ENCODE data around the gene TESMIN.

TESMIN gene

DNA sequence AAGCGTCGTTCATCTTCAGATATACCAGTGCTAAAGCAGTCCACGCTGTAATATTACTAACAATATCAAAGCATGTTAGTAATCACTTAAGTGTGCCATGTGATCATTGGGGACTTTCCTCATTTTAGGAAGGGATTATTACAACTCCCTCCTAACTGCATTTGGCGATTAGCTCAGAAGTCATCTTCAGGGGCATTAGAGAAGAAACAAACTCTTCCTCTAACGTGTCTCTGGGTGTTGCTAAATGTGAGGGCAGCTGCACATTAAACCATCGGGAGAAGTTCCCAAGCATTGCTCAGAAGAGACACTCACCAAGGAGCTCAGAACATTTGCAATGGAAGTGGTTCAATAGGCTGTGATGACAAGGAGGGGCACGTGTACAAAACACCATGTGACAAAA, 17.2 kb downstream of the TESMIN start:
- Histone ChIP-seq H3K4me1 (ENCODE audit: control insufficient read depth, low read depth, low read length) (no peaks in the 10 kb centered on the region), H3K36me3 (ENCODE audit: control insufficient read depth, low read depth, low read length) (peaks cover 12% of the 10 kb centered on the region), H3K27ac (ENCODE audit: low read length) (no peak overlapping the region), H3K27me3 (ENCODE audit: control insufficient read depth, insufficient read depth, low read length) (no peaks in the 10 kb centered on the region), H3K9ac (ENCODE audit: low read length) (no peak overlapping the region), H3K4me3 (ENCODE audit: low read length) (no peak overlapping the region), H3K9me3 (ENCODE audit: control insufficient read depth, low read depth, low read length) (no peaks in the 10 kb centered on the region)

DNA sequence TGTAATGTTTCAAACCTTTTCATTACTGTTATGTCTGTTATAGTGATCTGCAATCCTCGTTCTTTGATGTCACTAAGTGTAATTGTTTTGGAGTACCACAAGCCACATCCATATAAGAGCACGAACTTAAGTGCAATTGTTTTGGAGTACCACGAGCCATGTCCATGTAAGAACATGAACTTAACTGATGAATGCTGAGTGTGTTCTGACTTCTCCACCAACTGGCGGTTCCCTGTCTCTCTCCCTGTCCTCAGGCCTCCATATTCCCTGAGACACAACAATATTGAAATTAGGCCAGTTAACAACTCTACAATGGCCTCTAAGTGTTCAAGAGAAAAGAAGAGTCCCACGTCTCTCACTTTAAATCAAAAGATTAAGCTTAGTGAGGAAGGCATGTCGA, 23.5 kb downstream of the TESMIN start:
- Histone ChIP-seq H3K27ac (ENCODE audit: low read length) (no peak overlapping the region), H3K9ac (ENCODE audit: low read length) (no peak overlapping the region), H3K36me3 (ENCODE audit: control insufficient read depth, low read depth, low read length) (no peaks in the 10 kb centered on the region), H3K4me1 (ENCODE audit: control insufficient read depth, low read depth, low read length) (peaks cover 4% of the 10 kb centered on the region), H3K9me3 (ENCODE audit: control insufficient read depth, low read depth, low read length) (no peaks in the 10 kb centered on the region), H3K4me3 (ENCODE audit: low read length) (no peak overlapping the region), H3K27me3 (ENCODE audit: control insufficient read depth, insufficient read depth, low read length) (no peaks in the 10 kb centered on the region)

- Histone ChIP-seq H3K27ac (ENCODE audit: low read length) (no peak overlapping the region), H3K9ac (ENCODE audit: low read length) (no peak overlapping the region), H3K27me3 (ENCODE audit: control insufficient read depth, insufficient read depth, low read length) (no peaks in the 10 kb centered on the region), H3K9me3 (ENCODE audit: control insufficient read depth, low read depth, low read length) (no peaks in the 10 kb centered on the region), H3K4me3 (ENCODE audit: low read length) (no peak overlapping the region), H3K4me1 (ENCODE audit: control insufficient read depth, low read depth, low read length) (peaks cover 4% of the 10 kb centered on the region), H3K36me3 (ENCODE audit: control insufficient read depth, low read depth, low read length) (no peaks in the 10 kb centered on the region)
Measured at GRCh38 chr11:68724293-68724692, 27.0 kb downstream of the TESMIN start.

DNA sequence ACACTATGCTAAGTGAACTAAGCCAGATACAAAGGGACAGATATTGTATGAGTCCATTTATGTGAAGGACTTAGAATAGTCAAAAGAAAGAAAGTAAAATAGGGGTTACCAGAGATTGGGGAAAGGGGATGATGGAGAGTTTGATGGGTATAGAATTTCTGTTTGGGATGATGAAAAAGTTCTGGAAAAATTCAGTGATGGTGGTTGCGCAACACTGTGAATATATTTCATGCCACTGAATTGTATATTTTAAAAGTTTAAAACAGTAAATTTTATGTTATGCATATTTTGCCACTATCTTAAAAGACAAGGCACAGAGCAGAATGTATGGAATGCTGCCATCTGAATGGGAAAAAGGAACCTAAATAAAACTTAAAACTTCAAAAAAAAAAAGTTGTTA, 29.2 kb downstream of the TESMIN start:
- no peak overlapping the region for H3K27ac ChIP-seq (ENCODE audit: low read length)
- H3K4me1 ChIP-seq (ENCODE audit: control insufficient read depth, low read depth, low read length), result peaks cover 4% of the 10 kb centered on the region
- no peak overlapping the region for H3K9ac ChIP-seq (ENCODE audit: low read length)
- H3K36me3 ChIP-seq (ENCODE audit: control insufficient read depth, low read depth, low read length), result no peaks in the 10 kb centered on the region
- no peaks in the 10 kb centered on the region for H3K27me3 ChIP-seq (ENCODE audit: control insufficient read depth, insufficient read depth, low read length)
- H3K4me3 ChIP-seq (ENCODE audit: low read length), result no peak overlapping the region
- no peaks in the 10 kb centered on the region for H3K9me3 ChIP-seq (ENCODE audit: control insufficient read depth, low read depth, low read length)

DNA sequence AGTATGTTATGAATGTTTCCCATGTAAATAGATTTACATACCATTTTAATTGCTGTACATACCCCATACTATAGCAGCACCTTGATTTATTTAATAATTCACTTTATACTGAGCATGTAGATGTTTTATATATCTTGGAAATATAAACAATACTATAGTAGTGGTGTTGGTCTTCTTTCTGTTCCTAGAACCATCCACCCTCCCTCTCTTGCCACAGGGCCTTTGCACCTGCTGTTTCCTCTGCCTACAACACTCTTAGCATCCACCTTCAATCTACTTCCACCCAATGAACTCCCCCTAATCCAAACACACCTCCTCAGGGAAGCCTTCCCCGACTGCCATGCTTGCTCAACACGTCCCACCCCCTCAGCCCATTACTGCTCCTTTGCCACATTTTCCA, 30.2 kb downstream of the TESMIN start:
- H3K36me3 ChIP-seq (ENCODE audit: control insufficient read depth, low read depth, low read length), result no peaks in the 10 kb centered on the region
- H3K27ac ChIP-seq (ENCODE audit: low read length), result no peak overlapping the region
- no peaks in the 10 kb centered on the region for H3K9me3 ChIP-seq (ENCODE audit: control insufficient read depth, low read depth, low read length)
- H3K4me3 ChIP-seq (ENCODE audit: low read length), result no peak overlapping the region
- H3K4me1 ChIP-seq (ENCODE audit: control insufficient read depth, low read depth, low read length), result peaks cover 2% of the 10 kb centered on the region
- H3K9ac ChIP-seq (ENCODE audit: low read length), result no peak overlapping the region
- no peaks in the 10 kb centered on the region for H3K27me3 ChIP-seq (ENCODE audit: control insufficient read depth, insufficient read depth, low read length)

- no peak overlapping the region for H3K27ac ChIP-seq (ENCODE audit: low read length)
- no peak overlapping the region for H3K9ac ChIP-seq (ENCODE audit: low read length)
- H3K27me3 ChIP-seq (ENCODE audit: control insufficient read depth, insufficient read depth, low read length), result no peaks in the 10 kb centered on the region
Measured at GRCh38 chr11:68715456-68716122, 35.7 kb downstream of the TESMIN start.

DNA sequence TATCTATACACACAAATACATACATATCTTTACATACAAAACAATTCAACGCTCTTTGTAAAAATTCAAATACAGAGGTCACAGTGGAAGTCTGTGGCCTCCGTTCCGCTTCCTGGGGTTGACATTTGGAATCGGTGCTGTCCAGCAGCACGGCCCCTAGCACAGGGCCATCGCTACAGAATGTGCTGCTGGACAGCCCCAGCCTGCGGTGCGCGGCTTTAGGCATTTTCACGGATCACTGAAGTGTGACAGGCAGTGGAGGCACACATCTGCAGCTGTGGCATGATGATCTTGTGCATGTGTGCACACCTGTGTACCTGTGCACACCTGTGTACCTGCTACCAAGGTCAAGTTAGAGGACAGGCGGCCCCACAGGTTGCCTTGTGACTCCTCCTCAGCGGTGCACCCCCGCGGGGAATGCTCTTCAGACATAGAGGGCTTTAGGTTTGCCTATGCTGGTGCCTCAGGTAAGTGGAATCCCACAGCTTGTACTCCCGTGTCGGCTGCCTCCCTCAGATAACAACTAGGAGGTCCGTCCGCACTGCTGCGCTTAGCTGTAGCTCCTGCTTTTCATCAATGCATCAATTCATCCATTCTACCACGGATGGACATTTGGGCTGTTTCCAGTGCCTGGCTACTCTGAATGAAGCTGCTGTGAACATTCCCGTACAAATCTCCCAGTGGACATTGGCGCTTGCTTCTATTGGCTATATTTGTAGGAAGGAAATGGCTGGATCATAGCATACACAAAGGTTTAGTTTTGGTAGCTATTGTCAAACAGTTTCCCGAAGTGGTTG, 37.1 kb downstream of the TESMIN start:
- Histone ChIP-seq H3K27ac (ENCODE audit: low read length) (no peak overlapping the region), H3K27me3 (ENCODE audit: control insufficient read depth, insufficient read depth, low read length) (no peaks in the 10 kb centered on the region), H3K4me1 (ENCODE audit: control insufficient read depth, low read depth, low read length) (peaks cover 9% of the 10 kb centered on the region), H3K4me3 (ENCODE audit: low read length) (no peak overlapping the region), H3K36me3 (ENCODE audit: control insufficient read depth, low read depth, low read length) (no peaks in the 10 kb centered on the region), H3K9me3 (ENCODE audit: control insufficient read depth, low read depth, low read length) (no peaks in the 10 kb centered on the region), H3K9ac (ENCODE audit: low read length) (no peak overlapping the region)

More at GRCh38 chr11:68715456-68716122, 35.7 kb downstream of the TESMIN start:
- Histone ChIP-seq H3K4me3 (ENCODE audit: low read length) (no peak overlapping the region), H3K36me3 (ENCODE audit: control insufficient read depth, low read depth, low read length) (no peaks in the 10 kb centered on the region), H3K9me3 (ENCODE audit: control insufficient read depth, low read depth, low read length) (no peaks in the 10 kb centered on the region), H3K4me1 (ENCODE audit: control insufficient read depth, low read depth, low read length) (peaks cover 4% of the 10 kb centered on the region)

- Histone ChIP-seq H3K27me3 (ENCODE audit: control insufficient read depth, insufficient read depth, low read length) (no peaks in the 10 kb centered on the region), H3K9me3 (ENCODE audit: control insufficient read depth, low read depth, low read length) (no peaks in the 10 kb centered on the region), H3K36me3 (ENCODE audit: control insufficient read depth, low read depth, low read length) (no peaks in the 10 kb centered on the region), H3K4me3 (ENCODE audit: low read length) (no peak overlapping the region), H3K4me1 (ENCODE audit: control insufficient read depth, low read depth, low read length) (peaks cover 20% of the 10 kb centered on the region), H3K27ac (ENCODE audit: low read length) (no peak overlapping the region), H3K9ac (ENCODE audit: low read length) (no peak overlapping the region)
Measured at GRCh38 chr11:68711114-68711513, 40.2 kb downstream of the TESMIN start.

DNA sequence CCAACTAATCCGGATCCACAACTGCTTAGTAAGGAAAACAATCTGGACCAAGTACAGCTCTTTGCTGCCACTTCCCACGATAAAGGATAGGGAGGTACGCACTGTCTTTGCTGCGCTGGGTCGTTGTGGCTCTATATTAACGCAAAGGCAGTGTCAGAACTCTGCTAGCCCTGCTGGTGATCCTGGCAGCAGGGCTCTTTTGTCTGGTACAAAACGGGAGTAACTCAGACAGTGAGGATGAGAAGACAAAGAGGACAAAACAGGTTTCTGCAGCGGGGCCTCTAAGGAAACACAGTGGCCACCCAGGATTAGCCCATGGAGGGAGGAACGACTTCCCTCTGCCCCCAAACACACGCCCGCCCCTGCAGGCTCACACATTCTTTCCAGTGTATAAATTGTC, 40.9 kb downstream of the TESMIN start:
- peaks cover 23% of the 10 kb centered on the region for H3K4me1 ChIP-seq (ENCODE audit: control insufficient read depth, low read depth, low read length)
- no peak overlapping the region for H3K27ac ChIP-seq (ENCODE audit: low read length)

DNA sequence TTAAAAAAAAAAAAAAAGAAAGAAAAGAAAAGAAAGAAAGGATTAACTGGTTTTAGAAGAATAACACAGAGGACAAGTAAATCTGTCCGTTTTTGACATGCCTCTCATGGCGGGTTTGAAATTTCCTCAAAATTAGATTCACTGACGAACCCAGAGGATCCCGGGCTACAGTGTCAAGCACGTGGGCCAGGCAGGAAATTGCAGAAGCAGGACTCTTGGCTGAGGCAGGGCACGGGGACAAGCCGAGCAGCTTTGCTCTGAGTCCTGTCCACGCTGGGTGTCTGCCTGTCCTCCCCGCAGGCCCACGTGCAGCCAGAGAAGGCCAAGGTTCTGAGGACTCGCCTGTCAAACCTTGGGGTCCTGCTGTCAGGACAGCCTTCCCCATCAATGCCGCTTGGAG, 42.3 kb downstream of the TESMIN start:
- Histone ChIP-seq H3K9me3 (ENCODE audit: control insufficient read depth, low read depth, low read length) (no peaks in the 10 kb centered on the region), H3K4me3 (ENCODE audit: low read length) (no peak overlapping the region), H3K27ac (ENCODE audit: low read length) (no peak overlapping the region), H3K27me3 (ENCODE audit: control insufficient read depth, insufficient read depth, low read length) (no peaks in the 10 kb centered on the region), H3K4me1 (ENCODE audit: control insufficient read depth, low read depth, low read length) (peaks cover 30% of the 10 kb centered on the region), H3K9ac (ENCODE audit: low read length) (no peak overlapping the region), H3K36me3 (ENCODE audit: control insufficient read depth, low read depth, low read length) (no peaks in the 10 kb centered on the region)

More for the DNA sequence above, 40.9 kb downstream of the TESMIN start:
- Histone ChIP-seq H3K27me3 (ENCODE audit: control insufficient read depth, insufficient read depth, low read length) (no peaks in the 10 kb centered on the region), H3K36me3 (ENCODE audit: control insufficient read depth, low read depth, low read length) (no peaks in the 10 kb centered on the region), H3K9ac (ENCODE audit: low read length) (no peak overlapping the region), H3K4me3 (ENCODE audit: low read length) (peak overlapping the region; percentile 7), H3K9me3 (ENCODE audit: control insufficient read depth, low read depth, low read length) (no peaks in the 10 kb centered on the region)

DNA sequence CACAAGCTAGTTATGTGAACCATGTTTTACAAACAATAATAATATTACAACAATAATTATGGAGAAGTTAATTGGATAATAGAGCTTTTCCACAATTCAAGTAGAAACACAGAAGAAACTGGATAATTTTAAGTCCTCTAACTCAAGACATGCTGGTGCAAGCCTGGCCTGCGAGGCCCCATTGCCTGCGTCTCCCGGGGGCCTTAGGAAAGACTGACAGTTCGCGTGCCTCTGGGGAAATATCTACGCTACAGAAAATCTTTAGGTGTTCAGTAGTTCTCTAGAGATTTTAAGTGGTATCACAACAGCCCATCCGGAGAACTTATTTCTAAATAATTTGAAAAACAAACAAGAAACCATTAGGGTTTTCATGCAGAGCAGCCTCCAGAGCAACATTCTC, 43.8 kb downstream of the TESMIN start:
- H3K9me3 ChIP-seq (ENCODE audit: control insufficient read depth, low read depth, low read length), result no peaks in the 10 kb centered on the region
- H3K4me3 ChIP-seq (ENCODE audit: low read length), result no peak overlapping the region
- H3K27ac ChIP-seq (ENCODE audit: low read length), result no peak overlapping the region
- H3K27me3 ChIP-seq (ENCODE audit: control insufficient read depth, insufficient read depth, low read length), result no peaks in the 10 kb centered on the region
- H3K9ac ChIP-seq (ENCODE audit: low read length), result no peak overlapping the region
- no peaks in the 10 kb centered on the region for H3K36me3 ChIP-seq (ENCODE audit: control insufficient read depth, low read depth, low read length)
- H3K4me1 ChIP-seq (ENCODE audit: control insufficient read depth, low read depth, low read length), result peaks cover 30% of the 10 kb centered on the region

DNA sequence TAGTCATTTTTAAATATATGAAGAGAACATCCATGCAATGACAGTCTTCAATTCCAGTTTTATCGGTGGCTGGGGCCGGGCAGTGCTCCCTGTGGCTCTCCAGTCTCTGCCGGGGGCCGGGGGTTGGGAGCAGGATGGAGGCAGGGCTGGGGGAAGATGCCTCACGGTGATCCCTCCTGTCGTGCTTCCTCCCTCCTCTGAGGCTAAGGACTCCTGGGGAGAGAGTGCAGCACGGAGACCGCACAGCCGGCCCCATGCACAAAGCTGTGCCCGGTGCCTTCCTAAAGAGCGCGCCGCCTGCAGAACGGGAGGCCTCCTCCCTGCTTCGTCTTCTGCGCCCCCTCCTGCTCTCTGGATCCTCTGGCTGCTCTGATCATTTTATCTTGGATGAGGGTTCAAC, 46.4 kb downstream of the TESMIN start:
- no peaks in the 10 kb centered on the region for H3K36me3 ChIP-seq (ENCODE audit: control insufficient read depth, low read depth, low read length)
- H3K27me3 ChIP-seq (ENCODE audit: control insufficient read depth, insufficient read depth, low read length), result no peaks in the 10 kb centered on the region
- no peaks in the 10 kb centered on the region for H3K9me3 ChIP-seq (ENCODE audit: control insufficient read depth, low read depth, low read length)
- H3K4me1 ChIP-seq (ENCODE audit: control insufficient read depth, low read depth, low read length), result peaks cover 22% of the 10 kb centered on the region
- H3K4me3 ChIP-seq (ENCODE audit: low read length), result peak overlapping the region; percentile 37
- H3K9ac ChIP-seq (ENCODE audit: low read length), result no peak overlapping the region
- H3K27ac ChIP-seq (ENCODE audit: low read length), result no peak overlapping the region
